ENCODE measurements around the gene CRYGB.
"Not testable (repeated sequence)": the region's sequence is repeated elsewhere in the genome, so short reads cannot be mapped to it uniquely, and the experiment has no call there.

The CRYGB gene

GRCh38 chr2:208127090-208127489, 18.9 kb downstream of the CRYGB start:
- no peak for TF ChIP-seq SIN3A (IDR thresholded peaks at IDR 0.05; ENCODE audit: borderline replicate concordance, insufficient read depth, low read length)
- TF ChIP-seq FOXP2 (optimal IDR thresholded peaks at IDR 0.05; ENCODE audit: borderline replicate concordance, extremely low read depth, extremely low read length, insufficient read depth): no peak
- TF ChIP-seq, protein P1, sequence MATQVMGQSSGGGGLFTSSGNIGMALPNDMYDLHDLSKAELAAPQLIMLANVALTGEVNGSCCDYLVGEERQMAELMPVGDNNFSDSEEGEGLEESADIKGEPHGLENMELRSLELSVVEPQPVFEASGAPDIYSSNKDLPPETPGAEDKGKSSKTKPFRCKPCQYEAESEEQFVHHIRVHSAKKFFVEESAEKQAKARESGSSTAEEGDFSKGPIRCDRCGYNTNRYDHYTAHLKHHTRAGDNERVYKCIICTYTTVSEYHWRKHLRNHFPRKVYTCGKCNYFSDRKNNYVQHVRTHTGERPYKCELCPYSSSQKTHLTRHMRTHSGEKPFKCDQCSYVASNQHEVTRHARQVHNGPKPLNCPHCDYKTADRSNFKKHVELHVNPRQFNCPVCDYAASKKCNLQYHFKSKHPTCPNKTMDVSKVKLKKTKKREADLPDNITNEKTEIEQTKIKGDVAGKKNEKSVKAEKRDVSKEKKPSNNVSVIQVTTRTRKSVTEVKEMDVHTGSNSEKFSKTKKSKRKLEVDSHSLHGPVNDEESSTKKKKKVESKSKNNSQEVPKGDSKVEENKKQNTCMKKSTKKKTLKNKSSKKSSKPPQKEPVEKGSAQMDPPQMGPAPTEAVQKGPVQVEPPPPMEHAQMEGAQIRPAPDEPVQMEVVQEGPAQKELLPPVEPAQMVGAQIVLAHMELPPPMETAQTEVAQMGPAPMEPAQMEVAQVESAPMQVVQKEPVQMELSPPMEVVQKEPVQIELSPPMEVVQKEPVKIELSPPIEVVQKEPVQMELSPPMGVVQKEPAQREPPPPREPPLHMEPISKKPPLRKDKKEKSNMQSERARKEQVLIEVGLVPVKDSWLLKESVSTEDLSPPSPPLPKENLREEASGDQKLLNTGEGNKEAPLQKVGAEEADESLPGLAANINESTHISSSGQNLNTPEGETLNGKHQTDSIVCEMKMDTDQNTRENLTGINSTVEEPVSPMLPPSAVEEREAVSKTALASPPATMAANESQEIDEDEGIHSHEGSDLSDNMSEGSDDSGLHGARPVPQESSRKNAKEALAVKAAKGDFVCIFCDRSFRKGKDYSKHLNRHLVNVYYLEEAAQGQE (IDR thresholded peaks at IDR 0.05; ENCODE audit: insufficient read depth in 1 of 2, low read depth in 2 of 2, low read length in 2 of 2): no peak
- no peak for TF ChIP-seq POLR2AphosphoS5 (IDR thresholded peaks at IDR 0.05; ENCODE audit: low read depth, low read length)
- TF ChIP-seq TAF1 (IDR thresholded peaks at IDR 0.05; ENCODE audit: borderline replicate concordance, insufficient read depth, low read length): no peak

- TF ChIP-seq FOXP2 (optimal IDR thresholded peaks at IDR 0.05; ENCODE audit: borderline replicate concordance, extremely low read depth, extremely low read length, insufficient read depth) (no peak), POLR2AphosphoS5 (IDR thresholded peaks at IDR 0.05; ENCODE audit: low read depth, low read length) (no peak), SIN3A (IDR thresholded peaks at IDR 0.05; ENCODE audit: borderline replicate concordance, insufficient read depth, low read length) (no peak), TAF1 (IDR thresholded peaks at IDR 0.05; ENCODE audit: borderline replicate concordance, insufficient read depth, low read length) (no peak)
- TF ChIP-seq, protein P1 (IDR thresholded peaks at IDR 0.05; ENCODE audit: insufficient read depth in 1 of 2, low read depth in 2 of 2, low read length in 2 of 2): no peak
Measured at GRCh38 chr2:208125251-208125650, 20.7 kb downstream of the CRYGB start.

GRCh38 chr2:208124013-208124715, 21.8 kb downstream of the CRYGB start, which contains the start of gene CRYGD:
CRYGD (minus strand) TSS chr2:208124524; CDS start chr2:208124473, 51 bp downstream.
- not testable (repeated sequence) for TF ChIP-seq TAF1 (IDR thresholded peaks at IDR 0.05; ENCODE audit: borderline replicate concordance, insufficient read depth, low read length); FOXP2 (optimal IDR thresholded peaks at IDR 0.05; ENCODE audit: borderline replicate concordance, extremely low read depth, extremely low read length, insufficient read depth); SIN3A (IDR thresholded peaks at IDR 0.05; ENCODE audit: borderline replicate concordance, insufficient read depth, low read length)

- TF ChIP-seq FOXP2 (optimal IDR thresholded peaks at IDR 0.05; ENCODE audit: borderline replicate concordance, extremely low read depth, extremely low read length, insufficient read depth) (no peak), POLR2AphosphoS5 (IDR thresholded peaks at IDR 0.05; ENCODE audit: low read depth, low read length) (no peak), TAF1 (IDR thresholded peaks at IDR 0.05; ENCODE audit: borderline replicate concordance, insufficient read depth, low read length) (no peak), SIN3A (IDR thresholded peaks at IDR 0.05; ENCODE audit: borderline replicate concordance, insufficient read depth, low read length) (no peak)
- TF ChIP-seq, protein P1 (IDR thresholded peaks at IDR 0.05; ENCODE audit: insufficient read depth in 1 of 2, low read depth in 2 of 2, low read length in 2 of 2): no peak
Measured at GRCh38 chr2:208122248-208122647, 23.7 kb downstream of the CRYGB start.

GRCh38 chr2:208118918-208119317, 27.0 kb downstream of the CRYGB start:
- TF ChIP-seq, protein P1 (IDR thresholded peaks at IDR 0.05; ENCODE audit: insufficient read depth in 1 of 2, low read depth in 2 of 2, low read length in 2 of 2): no peak
- TF ChIP-seq SIN3A (IDR thresholded peaks at IDR 0.05; ENCODE audit: borderline replicate concordance, insufficient read depth, low read length) (no peak), FOXP2 (optimal IDR thresholded peaks at IDR 0.05; ENCODE audit: borderline replicate concordance, extremely low read depth, extremely low read length, insufficient read depth) (no peak), TAF1 (IDR thresholded peaks at IDR 0.05; ENCODE audit: borderline replicate concordance, insufficient read depth, low read length) (no peak), POLR2AphosphoS5 (IDR thresholded peaks at IDR 0.05; ENCODE audit: low read depth, low read length) (no peak)
